CD14-positive monocyte (primary cell): ENCODE measurements around the gene DNPEP. TPM values are rescaled to one million over a fixed set of nuclear protein-coding genes. Genes with fewer than 3 reads are reported as not detected.

Source experiments
- DNase-seq, 3 donors: peaks; one replicate each; pipeline ENCODE4 v3.0.0-alpha.2; 2011 to 2022
- H2AFZ ChIP-seq: 2 replicates; pipeline ENCODE4 v1.6.0; 2012; ENCODE audit warnings: mild to moderate bottlenecking, low read depth, low read length, inconsistent platforms; ENCODE audit not compliant: insufficient read depth, poor library complexity, severe bottlenecking
- H3K27ac ChIP-seq, 2 donors: 1 replicate in 1 of 2; 2 replicates in 1 of 2; pipeline ENCODE4 v1.5.1; 2012 to 2013; ENCODE audit warnings: low read length in 2 of 2, control low read depth in 1 of 2, inconsistent platforms in 1 of 2, low read depth in 1 of 2, mild to moderate bottlenecking in 1 of 2
- H3K27me3 ChIP-seq, 2 donors: one replicate each; pipeline versions ENCODE4 v1.6.0 to v1.6.1; 2011 to 2013; ENCODE audit warnings: low read length in 2 of 2; ENCODE audit not compliant: control insufficient read depth in 2 of 2, insufficient read depth in 2 of 2
- H3K36me3 ChIP-seq, 2 donors: replicated peaks in 1 of 2; 1 replicate in 1 of 2; 2 replicates in 1 of 2; pipeline versions ENCODE4 v1.5.1 to v1.6.1; 2012 to 2013; ENCODE audit warnings: low read length in 2 of 2, control low read depth in 1 of 2, inconsistent platforms in 1 of 2, mild to moderate bottlenecking in 1 of 2; ENCODE audit not compliant: insufficient read depth in 2 of 2, control insufficient read depth in 1 of 2
- H3K4me1 ChIP-seq, 2 donors: 1 replicate in 1 of 2; 2 replicates in 1 of 2; pipeline versions ENCODE4 v1.5.1 to v1.6.1; 2012 to 2013; ENCODE audit warnings: low read length in 2 of 2, control low read depth in 1 of 2, inconsistent platforms in 1 of 2, mild to moderate bottlenecking in 1 of 2, moderate library complexity in 1 of 2; ENCODE audit not compliant: insufficient read depth in 2 of 2, control insufficient read depth in 1 of 2
- H3K4me2 ChIP-seq: replicated peaks from 2 replicates; pipeline ENCODE3; 2012; ENCODE audit warnings: low read length, moderate library complexity, mild to moderate bottlenecking; ENCODE audit not compliant: poor library complexity, severe bottlenecking; ENCODE audit errors: extremely low read depth
- H3K4me3 ChIP-seq, 3 experiments: fragments of 200-600 bp in 1 of 3; sonication (generic) in 1 of 3; replicated peaks in 1 of 3; 1 replicate in 2 of 3; 2 replicates in 1 of 3; pipeline ENCODE4 v1.5.1; 2011 to 2013; ENCODE audit warnings: low read length in 3 of 3, mild to moderate bottlenecking in 3 of 3, control low read depth in 2 of 3, low read depth in 2 of 3, inconsistent platforms in 1 of 3, moderate library complexity in 1 of 3
- H3K79me2 ChIP-seq: 2 replicates; pipeline ENCODE4 v1.6.0; 2012; ENCODE audit warnings: mild to moderate bottlenecking, control low read depth, inconsistent platforms, low read length, moderate library complexity; ENCODE audit not compliant: insufficient read depth
- H3K9ac ChIP-seq: 2 replicates; pipeline ENCODE4 v1.6.0; 2017; ENCODE audit warnings: low read length, mild to moderate bottlenecking; ENCODE audit not compliant: insufficient read depth, poor library complexity, severe bottlenecking
- H3K9me3 ChIP-seq, 2 donors: replicated peaks in 1 of 2; 1 replicate in 1 of 2; 2 replicates in 1 of 2; pipeline versions ENCODE4 v1.5.1 to v1.6.1; 2012 to 2013; ENCODE audit warnings: low read length in 2 of 2, control low read depth in 1 of 2; ENCODE audit not compliant: control insufficient read depth in 1 of 2, insufficient read depth in 1 of 2
- H4K20me1 ChIP-seq: 2 replicates; pipeline ENCODE4 v1.6.0; 2012; ENCODE audit warnings: mild to moderate bottlenecking, low read length, control low read depth, moderate library complexity; ENCODE audit not compliant: insufficient read depth
- H3K27ac Mint-ChIP-seq, 7 donors: one replicate each; pipeline ENCODE4 v1.8.0; 2020; ENCODE audit warnings: mild to moderate bottlenecking in 7 of 7, mixed read lengths in 7 of 7, moderate library complexity in 6 of 7, inconsistent platforms in 2 of 7
- H3K27me3 Mint-ChIP-seq, 3 donors: one replicate each; pipeline ENCODE4 v1.8.0; 2021 to 2022; ENCODE audit warnings: low read depth in 3 of 3, mild to moderate bottlenecking in 3 of 3, mixed read lengths in 3 of 3, moderate library complexity in 3 of 3, inconsistent platforms in 1 of 3
- H3K36me3 Mint-ChIP-seq, 2 donors: one replicate each; pipeline ENCODE4 v1.8.0; 2020; ENCODE audit warnings: mixed read lengths in 2 of 2, inconsistent platforms in 1 of 2, mild to moderate bottlenecking in 1 of 2
- H3K4me1 Mint-ChIP-seq: one replicate; pipeline ENCODE4 v1.8.0; 2020; ENCODE audit warnings: mild to moderate bottlenecking, mixed read lengths
- H3K4me3 Mint-ChIP-seq, 2 donors: one replicate each; pipeline ENCODE4 v1.8.0; 2020; ENCODE audit warnings: mild to moderate bottlenecking in 2 of 2, mixed read lengths in 2 of 2, moderate library complexity in 1 of 2
- H3K9me3 Mint-ChIP-seq, 7 donors: one replicate each; pipeline ENCODE4 v1.8.0; 2020 to 2022; ENCODE audit warnings: mixed read lengths in 7 of 7, mild to moderate bottlenecking in 6 of 7, moderate library complexity in 6 of 7, inconsistent platforms in 2 of 7
- CTCF ChIP-seq: fragments of 200-600 bp; IDR thresholded peaks from one replicate; pipeline ENCODE4 v1.8.0; 2022; ENCODE audit warnings: antibody characterized with exemption, mild to moderate bottlenecking
- WGBS: methylation state at CpG from one replicate; pipeline ENCODE4 v1.1.5; 2013; ENCODE audit warnings: missing lambda C conversion rate; ENCODE audit not compliant: insufficient coverage; 5-methylcytosine and 5-hydroxymethylcytosine counted together
- intact Hi-C, 2 donors: fragments of 100-400 bp; cut with micrococcal nuclease; formaldehyde crosslinking; loops; one replicate each; pipeline versions ENCODE4 v1.15.0 to v1.15.1; 2023
- polyA plus RNA-seq, 3 donors: library from polyadenylated mRNA; depleted of rRNA in 1 of 3; unstranded in 2 of 3; stranded (reverse) in 1 of 3; fragments of 300-500 nt in 2 of 3; fragments of >200 nt in 1 of 3; fragmentation: Illumina TruSeq in 2 of 3; gene quantifications; 1 replicate in 2 of 3; 2 replicates in 1 of 3; pipeline ENCODE4 v1.2.3, GENCODE V29; 2012 to 2021

The DNPEP gene
- polyA plus RNA-seq, 3 donors, result 51.6 to 83.1 (median 60.6) TPM

- TF ChIP-seq CTCF, result no peak
- H3K4me3 Mint-ChIP-seq, result no peak overlapping the region
- H3K27ac ChIP-seq, result no peak overlapping the region
- H3K9me3 ChIP-seq, result no peaks in the 10 kb centered on the region
- peaks cover 16% of the 10 kb centered on the region for H3K4me1 Mint-ChIP-seq
- H3K36me3 Mint-ChIP-seq, result no peaks in the 10 kb centered on the region
- H3K9me3 Mint-ChIP-seq, result peaks cover 0 to 8% (median 3%) of the 10 kb centered on the region in 7 donors
- H3K36me3 ChIP-seq, result no peaks in the 10 kb centered on the region
- no peak overlapping the region for H3K4me3 ChIP-seq
- no peak overlapping the region for H3K27ac Mint-ChIP-seq
- H2AFZ ChIP-seq, result no peak overlapping the region
- H3K79me2 ChIP-seq, result no peaks in the 10 kb centered on the region
- no peak for DNase-seq
- H4K20me1 ChIP-seq, result no peaks in the 10 kb centered on the region
- intact Hi-C loops, result no loop called here
- no peak overlapping the region for H3K4me2 ChIP-seq
- peaks cover 0 to 6% of the 10 kb centered on the region in 2 donors for H3K27me3 ChIP-seq
- no peak overlapping the region for H3K9ac ChIP-seq
- peaks cover 10 to 12% (median 11%) of the 10 kb centered on the region in 3 donors for H3K27me3 Mint-ChIP-seq
- 92% methylated on average over 5 of the region's 9 CpGs for WGBS
- peaks cover 16 to 19% of the 10 kb centered on the region in 2 donors for H3K4me1 ChIP-seq
Observed at GRCh38 chr2:219392754-219393153, 5.0 kb upstream of the DNPEP start.

- intact Hi-C loops, result loop anchor here (1.0 to 5.0 kb wide), 6 partner anchors 92 to 227 kb away; partner anchors contain the start of genes GMPPA (in 2 of the 2), CHPF (in 1 of the 2), NHEJ1 (in 1 of the 2) and STK11IP (in 1 of the 2)
- H3K4me1 ChIP-seq, result peaks cover 14 to 19% of the 10 kb centered on the region in 2 donors
- peaks cover 6 to 12% (median 9%) of the 10 kb centered on the region in 3 donors for H3K27me3 Mint-ChIP-seq
- peaks cover 0 to 6% of the 10 kb centered on the region in 2 donors for H3K27me3 ChIP-seq
- H3K4me1 Mint-ChIP-seq, result peaks cover 21% of the 10 kb centered on the region
- DNase-seq, result no peak
- H3K9me3 ChIP-seq, result no peaks in the 10 kb centered on the region
- H3K27ac ChIP-seq, result no peak overlapping the region
- H3K36me3 ChIP-seq, result peaks cover 23 to 26% of the 10 kb centered on the region in 2 donors
- TF ChIP-seq CTCF, result no peak
- peak overlapping the region; percentile 67 for H2AFZ ChIP-seq
- peak overlapping the region; percentile 54 for H3K4me2 ChIP-seq
- WGBS, result 40% methylated on average over 1 of the region's 6 CpGs
- no peak overlapping the region for H3K9ac ChIP-seq
- H4K20me1 ChIP-seq, result no peaks in the 10 kb centered on the region
- H3K4me3 Mint-ChIP-seq, result peak overlapping the region; percentile 59 to 71
- H3K79me2 ChIP-seq, result no peaks in the 10 kb centered on the region
- peak overlapping the region in 5 of 7 donors; percentile 2 to 68 (median 51) for H3K27ac Mint-ChIP-seq
- peak overlapping the region in 2 of 3 experiments; percentile 6 to 60 for H3K4me3 ChIP-seq
- H3K9me3 Mint-ChIP-seq, result peaks cover 0 to 8% (median 3%) of the 10 kb centered on the region in 7 donors
- peaks cover 25% of the 10 kb centered on the region in 2 donors for H3K36me3 Mint-ChIP-seq
Observed at GRCh38 chr2:219388907-219389156, 1.1 kb upstream of the DNPEP start.
